Stimulated activated CD4-positive, alpha-beta T cell treated with anti-CD3 and anti-CD28 coated beads, Interleukin-4, amount 100 ng/mL, for 48 hours (primary cell): ENCODE measurements around the gene RNF144B.
A peak's percentile ranks its signal among the peaks of the same experiment; 100 is the strongest.

Experiments
- DNase-seq, 2 donors: peaks; one replicate each; pipeline ENCODE4 v3.0.0-alpha.2; 2020; ENCODE audit warnings: low read depth in 2 of 2

RNF144B gene

GRCh38 chr6:18485660-18486435 lies 98.7 kb downstream of the RNF144B start:
- DNase-seq = no peak

- no peak for DNase-seq
These were observed 100.9 kb downstream of the RNF144B start for GRCh38 chr6:18488004-18488403.

- DNase-seq = no peak
These were observed 101.5 kb downstream of the RNF144B start for GRCh38 chr6:18488526-18489270.

- no peak for DNase-seq
These were observed 102.2 kb downstream of the RNF144B start for GRCh38 chr6:18489335-18489734.

GRCh38 chr6:18491308-18492045 lies 104.3 kb downstream of the RNF144B start:
- no peak for DNase-seq

GRCh38 chr6:18492972-18493371 lies 105.8 kb downstream of the RNF144B start:
- DNase-seq = no peak

GRCh38 chr6:18493382-18493891 lies 106.3 kb downstream of the RNF144B start:
- DNase-seq = no peak

GRCh38 chr6:18493925-18494324 lies 106.8 kb downstream of the RNF144B start:
- DNase-seq = no peak

GRCh38 chr6:18495236-18495635 lies 108.1 kb downstream of the RNF144B start:
- no peak for DNase-seq

GRCh38 chr6:18496462-18496861 lies 109.3 kb downstream of the RNF144B start:
- no peak for DNase-seq

- no peak for DNase-seq
These were observed 109.9 kb downstream of the RNF144B start for GRCh38 chr6:18497006-18497405.

- DNase-seq = no peak
These were observed 111.3 kb downstream of the RNF144B start for GRCh38 chr6:18498408-18498807.

GRCh38 chr6:18500921-18501662 lies 113.9 kb downstream of the RNF144B start:
- no peak for DNase-seq

GRCh38 chr6:18501663-18502013 lies 114.5 kb downstream of the RNF144B start:
- no peak for DNase-seq

- DNase-seq = no peak
These were observed 116.0 kb downstream of the RNF144B start for GRCh38 chr6:18503206-18503592.

- DNase-seq = peak in 1 of 2 donors; percentile 9
These were observed 116.6 kb downstream of the RNF144B start for GRCh38 chr6:18503593-18504231.

GRCh38 chr6:18504232-18504596 lies 117.1 kb downstream of the RNF144B start:
- DNase-seq = no peak

- DNase-seq = no peak
These were observed 119.3 kb downstream of the RNF144B start for GRCh38 chr6:18506382-18507017.

- no peak for DNase-seq
These were observed 119.9 kb downstream of the RNF144B start for GRCh38 chr6:18507018-18507415.

- no peak for DNase-seq
These were observed 120.4 kb downstream of the RNF144B start for GRCh38 chr6:18507561-18507960.
